Kidney capillary endothelial cell (primary cell): ENCODE measurements around the gene SLC29A4.

Source experiments
- DNase-seq: peaks from one replicate; pipeline ENCODE4 v3.0.0-alpha.2; 2018; ENCODE audit warnings: low spot score

The SLC29A4 gene

DNA sequence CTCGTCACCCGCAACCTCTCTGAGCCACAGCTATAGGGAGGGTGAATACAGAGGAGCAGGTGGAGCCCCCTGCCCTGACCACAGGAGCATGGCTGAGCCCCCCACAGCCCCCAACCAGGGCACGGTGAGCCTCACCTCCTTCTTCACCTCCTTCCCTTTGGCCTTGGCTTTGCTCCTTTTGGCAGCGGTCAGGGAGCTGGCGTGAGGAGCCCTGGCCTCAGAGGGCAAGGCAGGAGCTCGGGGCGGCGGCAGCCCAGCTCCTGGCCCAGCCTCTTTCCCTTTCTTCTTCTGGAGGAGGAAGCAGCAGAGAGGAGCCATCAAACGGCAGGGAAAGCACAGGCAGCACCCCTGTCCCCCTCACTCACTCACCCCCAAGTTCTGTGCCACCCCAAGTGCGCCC, 42.2 kb downstream of the SLC29A4 start:
- no peak for DNase-seq

DNA sequence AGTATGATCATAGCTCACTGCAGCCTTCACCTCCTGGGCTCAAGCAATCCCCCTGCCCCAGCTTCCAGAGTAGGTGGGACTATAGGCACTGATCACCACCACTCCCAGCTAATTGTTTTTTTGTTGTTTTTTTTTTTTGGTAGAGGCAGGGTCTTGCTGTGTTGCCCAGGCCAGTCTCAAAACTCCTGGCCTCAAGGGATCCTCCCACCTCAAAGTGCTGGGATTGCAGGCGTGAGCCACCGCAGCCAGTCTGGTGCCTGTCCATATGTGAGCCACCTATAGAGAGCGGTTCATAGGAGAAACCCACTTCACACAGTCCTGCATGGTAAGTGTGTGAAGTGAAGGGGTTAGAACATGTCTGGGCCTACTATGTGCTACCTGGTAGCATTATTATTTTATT, 47.5 kb downstream of the SLC29A4 start:
- DNase-seq = no peak

DNA sequence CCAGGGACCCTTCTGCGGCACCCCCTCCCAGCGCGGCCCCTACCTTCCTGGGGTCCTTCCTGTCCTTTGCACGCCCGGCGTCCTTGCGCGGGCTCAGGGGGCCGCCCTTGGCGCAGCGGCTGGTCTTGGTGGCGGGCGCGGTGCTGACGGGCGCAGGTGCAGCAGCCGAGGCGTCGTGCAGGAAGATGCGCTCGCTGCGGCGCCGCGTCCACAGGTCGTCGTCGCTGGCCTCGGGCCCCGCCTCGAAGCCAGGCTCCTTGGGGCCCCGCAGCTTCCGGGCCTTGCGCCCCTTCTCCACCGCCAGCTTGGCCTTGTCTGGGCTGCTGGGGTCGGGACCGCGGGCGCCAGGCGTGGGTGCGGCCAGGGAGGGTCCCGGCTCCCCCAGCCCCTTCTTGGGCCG, 49.8 kb downstream of the SLC29A4 start:
- DNase-seq = no peak

DNA sequence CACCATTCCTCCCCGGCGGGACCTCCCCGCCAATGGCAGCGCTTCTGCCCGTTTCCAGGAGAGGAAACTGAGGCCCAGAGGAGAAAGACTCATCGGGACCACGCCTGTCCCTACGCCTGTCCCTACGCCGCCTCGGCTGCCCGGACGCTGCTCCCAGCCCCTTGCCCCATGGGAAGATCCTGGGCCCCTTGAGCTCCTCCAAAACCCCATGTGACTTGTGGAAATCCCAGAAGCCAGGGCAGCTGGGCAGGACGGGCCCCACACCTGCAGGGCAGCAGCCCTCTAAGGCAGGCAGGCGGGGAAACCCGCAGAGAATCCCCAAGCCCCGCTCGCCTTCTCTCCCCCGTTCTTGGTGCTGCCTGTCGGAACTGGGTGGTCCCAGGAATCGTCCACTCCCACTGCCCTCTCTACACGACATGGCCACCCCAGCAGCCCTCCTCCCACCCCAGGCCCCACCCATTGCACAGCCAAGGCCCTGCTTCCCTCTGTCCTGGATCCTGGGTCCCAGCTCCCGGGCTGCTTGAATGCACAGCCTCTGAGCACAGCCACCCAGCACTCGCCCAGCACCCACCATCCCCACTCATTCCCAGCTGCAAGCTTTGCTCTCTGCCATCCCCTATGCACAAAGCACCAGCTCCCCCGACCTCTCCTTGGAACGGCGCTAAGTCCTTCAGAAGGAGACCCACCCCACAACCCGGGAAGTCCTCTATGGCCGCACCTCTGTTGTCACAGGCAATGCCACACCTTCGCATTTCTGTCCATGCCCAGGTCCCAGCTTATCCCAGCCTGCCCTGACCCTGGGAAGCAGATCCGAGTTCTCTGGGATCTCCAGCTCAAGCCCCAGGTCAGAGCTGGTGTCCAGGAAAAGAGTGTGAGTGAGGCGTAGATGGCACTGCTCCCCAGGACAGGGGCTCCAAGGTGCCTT, 50.6 kb downstream of the SLC29A4 start:
- no peak for DNase-seq

DNA sequence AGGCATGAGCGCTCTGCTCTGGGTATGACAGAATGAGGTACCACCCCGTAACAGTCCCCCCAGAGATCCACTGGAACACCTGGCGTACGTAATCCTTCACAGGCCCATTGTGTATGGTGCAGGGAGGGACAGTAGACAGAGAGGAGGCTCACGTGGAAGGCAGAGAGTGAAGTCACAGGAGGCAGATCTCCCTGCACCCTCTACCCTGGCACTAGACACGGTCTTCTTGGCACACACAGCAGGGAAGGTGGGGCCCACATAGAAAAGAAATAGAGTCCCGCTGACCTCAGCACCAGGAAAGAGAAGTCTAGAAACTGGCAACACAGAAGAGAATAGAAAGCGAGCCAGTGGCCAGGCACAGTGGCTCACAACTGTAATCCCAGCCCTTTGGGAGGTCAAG, 51.9 kb downstream of the SLC29A4 start:
- no peak for DNase-seq

GRCh38 chr7:5337047-5337446, 54.3 kb downstream of the SLC29A4 start:
- no peak for DNase-seq

DNA sequence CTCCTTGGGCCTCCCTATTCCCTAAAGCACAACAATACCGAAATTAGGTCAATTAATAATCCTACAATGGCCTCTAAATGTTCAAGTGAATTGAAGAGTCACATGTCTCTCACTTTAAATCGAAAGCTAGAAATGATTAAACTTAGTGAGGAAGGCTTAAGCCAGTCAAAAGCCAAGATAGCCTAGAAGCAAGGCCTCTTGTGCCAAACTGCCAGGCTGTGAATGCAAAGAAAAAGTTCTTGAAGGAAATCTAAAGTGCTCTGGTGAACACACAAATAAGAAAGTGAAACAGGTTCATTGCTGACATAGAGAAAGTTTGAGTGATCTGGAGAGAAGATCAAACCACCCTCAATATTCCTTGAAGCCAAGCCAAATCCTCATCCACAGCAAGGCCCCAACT, 57.2 kb downstream of the SLC29A4 start:
- no peak for DNase-seq

GRCh38 chr7:5342631-5343030, 59.9 kb downstream of the SLC29A4 start:
- DNase-seq = no peak

DNA sequence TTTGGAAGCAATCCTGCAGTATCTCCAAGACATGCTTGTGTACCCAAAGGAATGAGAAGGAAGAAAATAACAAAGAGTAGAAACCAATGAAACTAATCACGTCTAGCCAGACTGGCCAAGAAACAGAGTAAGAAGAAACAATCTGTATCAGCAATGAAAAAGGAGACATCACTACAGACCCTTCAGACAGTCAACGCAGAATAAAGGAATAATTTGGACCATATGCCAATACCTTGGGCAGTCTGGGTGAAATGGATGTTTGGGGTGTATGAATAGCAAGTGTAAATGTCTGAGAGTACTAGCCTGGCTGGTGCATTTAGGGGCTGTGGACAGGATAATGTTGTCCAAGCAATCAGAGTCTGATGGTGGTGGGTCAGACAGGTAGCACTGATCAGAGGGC, 61.1 kb downstream of the SLC29A4 start:
- DNase-seq = no peak

- no peak for DNase-seq
These were observed 61.6 kb downstream of the SLC29A4 start for GRCh38 chr7:5344342-5344741.

GRCh38 chr7:5345171-5345570, 62.4 kb downstream of the SLC29A4 start:
- DNase-seq = no peak

GRCh38 chr7:5345671-5346070, 62.9 kb downstream of the SLC29A4 start:
- no peak for DNase-seq

GRCh38 chr7:5348134-5349004, 65.6 kb downstream of the SLC29A4 start:
- DNase-seq = no peak

- DNase-seq = no peak
These were observed 66.2 kb downstream of the SLC29A4 start for GRCh38 chr7:5349005-5349380.

GRCh38 chr7:5349437-5350173, 66.9 kb downstream of the SLC29A4 start:
- DNase-seq = no peak

DNA sequence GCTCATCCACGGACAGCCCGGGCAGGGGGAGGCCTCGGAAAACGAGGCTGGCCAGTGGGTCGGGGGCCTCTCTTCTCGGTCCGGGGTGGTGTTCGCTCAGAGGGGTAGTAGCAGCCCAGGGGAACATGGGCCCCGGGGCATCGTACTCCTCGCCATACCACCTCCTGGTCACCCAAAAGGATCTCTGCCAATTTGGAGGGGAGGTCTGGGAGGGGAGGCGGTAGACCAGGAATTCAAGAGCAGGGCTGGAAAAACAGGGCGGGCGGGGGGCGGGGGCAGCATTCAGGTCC, 67.4 kb downstream of the SLC29A4 start:
- DNase-seq = no peak

DNA sequence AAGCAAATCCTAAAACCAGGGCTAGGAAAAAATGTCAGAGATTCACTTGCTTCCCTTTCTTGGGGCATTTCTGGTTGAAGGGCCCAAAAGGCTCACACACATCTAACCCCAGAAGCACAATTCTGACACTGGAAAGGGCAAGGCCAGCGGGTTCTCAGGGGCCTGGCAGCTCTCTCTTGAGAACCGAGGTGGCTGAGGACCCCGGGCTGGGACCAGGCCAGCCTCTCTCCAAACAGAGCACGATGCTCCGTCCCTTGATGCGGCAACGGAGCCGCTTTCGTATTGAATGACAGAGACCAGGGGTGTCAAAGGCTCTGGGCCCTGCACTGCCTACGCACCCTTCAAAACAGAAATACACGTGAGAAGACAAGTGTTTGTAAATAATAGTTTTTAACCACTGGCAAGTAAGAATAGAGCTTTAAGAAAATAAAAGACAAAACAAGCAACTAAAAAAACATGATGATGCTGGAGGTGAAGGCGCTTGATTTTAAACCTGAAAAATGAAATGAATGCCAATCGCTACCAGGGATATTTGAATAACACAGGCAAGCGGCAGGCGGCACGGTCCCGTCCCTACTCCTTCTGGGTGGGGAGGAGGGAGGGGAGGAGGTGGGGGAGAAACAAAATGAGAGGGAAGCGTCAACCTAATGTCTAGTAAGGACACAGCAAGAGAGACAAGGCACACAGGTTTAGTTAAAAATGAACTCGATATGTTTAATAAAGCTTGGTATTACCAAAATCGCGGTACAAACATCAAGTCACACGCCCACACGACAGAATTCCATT, 68.0 kb downstream of the SLC29A4 start:
- no peak for DNase-seq

DNA sequence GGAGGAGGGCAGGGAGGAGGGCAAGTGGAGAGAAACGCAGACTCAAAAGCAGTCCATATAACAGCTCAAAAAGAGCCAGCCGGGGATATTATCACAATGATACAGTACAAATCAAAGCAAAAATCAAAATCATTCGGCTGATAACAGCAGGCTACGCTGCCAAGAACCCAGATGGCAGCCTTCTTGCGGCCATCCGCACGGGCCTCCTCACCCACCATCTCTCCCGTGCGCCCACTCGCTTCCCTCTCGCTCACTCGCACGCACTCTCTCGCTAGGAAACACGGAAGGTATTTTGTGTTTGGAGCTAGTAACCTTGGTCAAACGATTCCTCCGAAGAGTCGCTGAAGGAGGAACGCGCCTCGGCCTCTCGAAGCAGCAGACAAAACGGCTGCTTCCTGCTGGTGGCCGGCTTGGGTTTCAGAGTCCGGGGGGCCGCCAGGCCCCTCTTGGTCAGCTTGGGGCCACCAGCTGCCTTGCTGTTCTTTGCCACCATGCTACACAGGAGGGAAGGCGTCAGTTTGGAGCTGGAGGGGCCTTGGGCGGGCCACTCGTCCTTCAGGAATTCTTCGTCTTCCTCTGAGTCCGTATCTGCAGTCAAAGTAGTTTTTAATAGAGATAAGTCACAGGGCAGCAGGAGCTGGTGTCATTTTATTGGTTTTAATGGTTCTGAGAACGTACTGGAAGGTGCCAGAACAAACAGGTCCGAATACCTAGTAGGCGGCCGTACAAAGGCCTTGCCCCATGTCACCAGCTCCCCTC, 68.9 kb downstream of the SLC29A4 start:
- DNase-seq = no peak

DNA sequence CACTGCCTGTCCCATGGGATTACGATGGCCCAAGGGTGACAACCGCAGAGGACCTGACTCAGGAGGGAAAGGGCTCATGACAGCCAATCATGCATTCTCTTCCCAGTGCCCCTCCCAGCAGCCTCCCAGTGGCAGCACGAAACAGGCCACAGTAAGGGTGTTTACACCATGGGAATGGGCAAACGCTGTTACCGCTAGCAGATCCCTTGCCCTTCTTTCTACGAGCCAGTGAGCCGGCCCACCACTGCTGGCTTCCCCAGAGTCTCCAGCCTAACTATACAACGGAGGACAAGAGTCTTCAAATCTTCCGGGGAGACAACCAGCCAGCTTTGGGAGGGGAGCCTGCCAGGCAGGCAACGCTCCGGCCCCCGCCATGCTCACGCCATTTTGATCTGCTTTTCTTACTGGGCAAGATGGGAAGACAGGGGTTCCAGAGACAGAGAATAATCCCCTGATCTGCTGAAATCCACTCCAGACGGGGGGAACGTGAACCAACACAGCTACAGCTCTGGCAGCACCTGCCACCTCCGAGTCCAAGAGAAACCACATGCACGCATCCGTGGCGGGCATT, 69.8 kb downstream of the SLC29A4 start:
- no peak for DNase-seq

DNA sequence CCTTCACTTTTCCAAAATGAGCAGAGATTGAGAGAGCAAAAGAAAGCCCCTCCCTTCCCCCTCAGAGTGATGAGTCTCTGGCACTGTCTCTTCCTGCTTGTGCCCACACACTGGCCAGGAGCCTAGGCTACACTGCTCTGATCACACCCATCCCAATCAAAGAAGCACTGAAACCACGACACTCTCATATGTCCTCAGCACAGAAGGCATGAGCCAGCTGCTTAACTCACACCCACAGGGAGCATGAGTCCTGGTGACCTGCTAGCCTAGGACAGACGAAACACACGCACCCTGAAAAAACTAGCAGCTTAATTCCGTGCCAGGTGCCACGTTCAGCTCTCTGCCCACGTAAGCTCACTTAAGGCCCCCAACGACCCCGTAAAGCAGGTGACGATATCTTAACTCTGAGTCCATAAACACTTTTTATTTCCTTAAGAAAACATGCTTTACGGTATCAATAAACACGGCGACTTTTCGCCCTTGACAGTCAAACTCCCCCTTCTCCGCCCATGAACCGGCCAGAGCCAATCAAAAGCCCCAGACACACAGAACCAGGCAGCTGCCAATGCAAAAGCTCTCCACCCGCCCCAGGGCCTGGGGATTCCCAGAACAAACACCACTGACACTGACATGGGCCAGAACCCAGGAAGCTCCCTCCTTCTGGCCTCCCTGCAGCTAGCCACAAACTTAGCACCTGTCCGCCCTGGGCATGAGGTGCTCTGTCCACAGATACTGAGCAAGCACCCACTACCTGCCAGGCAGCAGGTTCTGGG, 71.9 kb downstream of the SLC29A4 start:
- no peak for DNase-seq
